Uterus (tissue), 2 donors: ENCODE data around the gene VAV1.

Experiments
- POLR2A ChIP-seq, 2 donors: fragments of 450-650 bp; IDR thresholded peaks; one replicate each; pipeline ENCODE4 v1.6.1; 2016; ENCODE audit warnings: antibody characterized with exemption in 2 of 2, mild to moderate bottlenecking in 1 of 2, moderate library complexity in 1 of 2
- TF ChIP-seq, protein P1 (sequence below), 4 experiments: fragments of 200-600 bp in 2 of 4; fragments of 450-650 bp in 2 of 4; sonication (generic) in 2 of 4; IDR thresholded peaks; one replicate each; pipeline ENCODE4 v1.5.1; 2016 to 2019; ENCODE audit warnings: antibody characterized with exemption in 4 of 4, mild to moderate bottlenecking in 2 of 4, moderate library complexity in 1 of 4

DNA sequence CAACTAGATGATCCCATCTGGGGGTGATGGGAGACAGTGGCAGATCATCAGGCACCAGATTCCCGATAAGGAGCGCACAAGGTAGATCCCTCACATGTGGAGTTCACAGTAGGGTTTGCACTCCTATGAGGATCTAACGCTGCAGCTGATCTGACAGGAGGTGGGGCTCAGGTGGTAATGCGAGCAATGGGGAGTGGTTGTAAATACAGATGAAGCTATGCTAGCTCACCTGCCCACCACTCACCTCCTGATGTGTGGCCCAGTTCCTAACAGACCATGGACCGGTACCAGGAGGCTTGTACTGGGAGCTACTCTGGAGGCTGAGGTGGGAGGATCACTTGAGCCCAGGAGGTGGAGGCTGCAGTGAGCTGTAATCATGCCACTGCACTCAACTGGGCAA is 34.8 kb downstream of the VAV1 start:
- TF ChIP-seq, protein P1, sequence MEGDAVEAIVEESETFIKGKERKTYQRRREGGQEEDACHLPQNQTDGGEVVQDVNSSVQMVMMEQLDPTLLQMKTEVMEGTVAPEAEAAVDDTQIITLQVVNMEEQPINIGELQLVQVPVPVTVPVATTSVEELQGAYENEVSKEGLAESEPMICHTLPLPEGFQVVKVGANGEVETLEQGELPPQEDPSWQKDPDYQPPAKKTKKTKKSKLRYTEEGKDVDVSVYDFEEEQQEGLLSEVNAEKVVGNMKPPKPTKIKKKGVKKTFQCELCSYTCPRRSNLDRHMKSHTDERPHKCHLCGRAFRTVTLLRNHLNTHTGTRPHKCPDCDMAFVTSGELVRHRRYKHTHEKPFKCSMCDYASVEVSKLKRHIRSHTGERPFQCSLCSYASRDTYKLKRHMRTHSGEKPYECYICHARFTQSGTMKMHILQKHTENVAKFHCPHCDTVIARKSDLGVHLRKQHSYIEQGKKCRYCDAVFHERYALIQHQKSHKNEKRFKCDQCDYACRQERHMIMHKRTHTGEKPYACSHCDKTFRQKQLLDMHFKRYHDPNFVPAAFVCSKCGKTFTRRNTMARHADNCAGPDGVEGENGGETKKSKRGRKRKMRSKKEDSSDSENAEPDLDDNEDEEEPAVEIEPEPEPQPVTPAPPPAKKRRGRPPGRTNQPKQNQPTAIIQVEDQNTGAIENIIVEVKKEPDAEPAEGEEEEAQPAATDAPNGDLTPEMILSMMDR (IDR thresholded peaks at IDR 0.05) = no peak
- no peak for TF ChIP-seq POLR2A (IDR thresholded peaks at IDR 0.05)
